SKM-1 treated with dmso at 0.1 percent for 144 hours (cell line): Measurements from ENCODE around the gene MDFIC2.

Experiments
- DNase-seq: peaks from one replicate; lab custom pipeline; 2025; ENCODE audit not compliant: unreplicated experiment; lab: John Stamatoyannopoulos, UW

Gene MDFIC2

GRCh38 chr3:70183781-70184504 lies 128.5 kb downstream of the MDFIC2 start:
- DNase-seq, result no peak

GRCh38 chr3:70182166-70182565 lies 130.3 kb downstream of the MDFIC2 start:
- DNase-seq, result no peak

- DNase-seq, result no peak
These were observed 131.8 kb downstream of the MDFIC2 start for GRCh38 chr3:70180664-70181063.

GRCh38 chr3:70179111-70179510 lies 133.3 kb downstream of the MDFIC2 start:
- DNase-seq, result no peak

GRCh38 chr3:70177881-70178645 lies 134.4 kb downstream of the MDFIC2 start:
- no peak for DNase-seq

GRCh38 chr3:70176224-70176623 lies 136.2 kb downstream of the MDFIC2 start:
- DNase-seq, result no peak

GRCh38 chr3:70156808-70157207 lies 155.6 kb downstream of the MDFIC2 start:
- no peak for DNase-seq

GRCh38 chr3:70150599-70150998 lies 161.8 kb downstream of the MDFIC2 start:
- DNase-seq, result no peak

GRCh38 chr3:70149714-70150400 lies 162.6 kb downstream of the MDFIC2 start:
- DNase-seq, result no peak
